Activated T-helper 1 cell treated with Interleukin-2 at 50 U/mL for 16 hours (primary cell): ENCODE measurements around the gene ARHGAP8.

Experiments
- DNase-seq: peaks from one replicate; pipeline ENCODE4 v3.0.0-alpha.2; 2020; ENCODE audit warnings: low read depth

The ARHGAP8 gene

DNA sequence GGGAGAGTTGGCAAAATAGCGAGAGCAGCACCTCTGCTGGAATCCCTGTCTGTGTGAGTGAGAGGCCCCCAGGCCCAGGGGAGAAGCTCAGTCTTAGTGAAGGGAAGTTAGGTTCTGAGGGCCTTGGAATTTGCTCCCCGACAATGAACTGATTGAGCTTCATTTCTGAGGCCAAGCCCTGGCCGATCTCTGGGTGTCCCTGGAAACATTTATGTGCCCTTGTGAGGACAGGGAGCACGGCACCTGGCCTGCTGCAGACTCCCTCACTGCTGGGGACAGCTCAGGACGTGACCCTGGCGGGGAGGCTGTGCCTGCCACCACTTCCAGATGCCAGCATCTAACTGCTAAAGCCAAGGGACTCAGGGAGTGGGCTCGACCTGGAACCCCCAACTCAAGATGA, 52.0 kb downstream of the ARHGAP8 start:
- DNase-seq = no peak

DNA sequence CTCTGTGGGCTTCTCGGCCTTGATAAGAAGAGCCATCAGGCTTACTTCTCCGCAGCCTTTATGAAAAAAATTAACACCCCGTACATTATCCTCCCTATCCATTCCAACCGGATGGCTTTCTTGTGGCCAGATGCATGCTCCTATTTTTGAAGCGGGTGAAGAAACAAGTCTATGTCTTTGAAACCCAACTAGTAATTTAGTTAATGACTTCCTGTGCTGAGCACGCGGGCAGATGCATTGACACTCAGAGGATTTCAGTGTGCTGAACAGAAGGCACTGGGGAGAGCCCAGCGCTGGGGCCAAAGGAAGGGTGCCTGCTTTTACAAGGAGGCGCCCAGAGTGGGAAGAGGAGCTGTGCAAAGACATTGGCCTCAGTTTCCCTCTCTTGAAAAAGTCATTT, 53.3 kb downstream of the ARHGAP8 start:
- DNase-seq = no peak

GRCh38 chr22:44807232-44807631, 54.9 kb downstream of the ARHGAP8 start:
- DNase-seq = no peak

- DNase-seq = no peak
These were observed 55.7 kb downstream of the ARHGAP8 start for GRCh38 chr22:44807915-44808690.

DNA sequence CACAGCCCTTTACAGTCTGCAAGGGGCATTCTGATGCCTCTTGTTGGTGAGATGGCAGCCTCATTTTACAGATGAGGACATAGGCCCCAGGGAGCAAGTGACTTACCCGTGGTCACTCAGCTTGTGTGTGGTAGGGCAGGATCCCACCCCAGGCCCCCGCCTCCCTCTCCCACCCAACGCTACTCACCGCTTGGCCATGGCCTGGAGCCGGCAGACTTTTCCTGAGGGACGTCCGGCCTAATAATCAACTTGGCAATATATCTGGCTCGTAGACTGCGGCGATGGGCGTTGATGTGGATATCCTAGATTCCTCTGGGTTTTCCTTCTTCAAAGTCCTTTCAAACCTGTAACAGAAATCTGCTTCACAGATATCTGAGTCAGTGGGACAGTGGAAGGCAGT, 57.1 kb downstream of the ARHGAP8 start:
- no peak for DNase-seq

DNA sequence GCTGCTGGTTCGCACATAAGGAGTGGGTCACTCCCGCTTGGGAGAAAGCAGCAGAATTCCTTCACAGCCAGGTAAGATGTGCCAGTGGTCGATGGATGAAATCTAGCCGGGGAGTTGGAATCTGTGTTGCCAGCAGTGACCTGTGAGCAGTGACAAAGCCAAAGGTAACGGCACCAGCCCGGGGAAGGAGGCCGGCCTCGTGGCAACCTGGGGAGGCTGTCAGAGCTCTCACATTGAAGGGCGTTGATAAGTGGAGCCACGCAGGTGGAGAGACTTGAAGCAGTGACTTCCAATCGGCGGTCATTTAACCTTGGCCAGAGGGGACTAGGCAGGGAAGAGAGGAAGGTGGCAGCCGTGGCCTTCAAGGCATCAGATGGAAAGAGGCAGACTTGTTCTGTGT, 58.8 kb downstream of the ARHGAP8 start:
- DNase-seq = no peak

DNA sequence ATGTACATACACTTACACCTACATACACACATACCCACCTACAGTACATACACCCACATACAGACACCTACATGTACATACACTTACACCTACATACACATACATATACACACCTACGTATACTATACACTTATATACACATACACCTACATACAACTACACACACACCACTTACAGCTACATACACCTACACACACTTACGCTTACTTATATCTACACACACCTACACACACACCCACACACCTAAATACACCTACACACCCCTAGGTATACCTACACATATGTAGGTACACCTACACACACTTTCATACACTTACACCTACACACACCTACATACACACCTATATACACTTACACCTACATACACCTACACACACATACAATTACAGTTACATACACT, 61.0 kb downstream of the ARHGAP8 start:
- no peak for DNase-seq

- DNase-seq = no peak
These were observed 62.1 kb downstream of the ARHGAP8 start for GRCh38 chr22:44814266-44815098.

DNA sequence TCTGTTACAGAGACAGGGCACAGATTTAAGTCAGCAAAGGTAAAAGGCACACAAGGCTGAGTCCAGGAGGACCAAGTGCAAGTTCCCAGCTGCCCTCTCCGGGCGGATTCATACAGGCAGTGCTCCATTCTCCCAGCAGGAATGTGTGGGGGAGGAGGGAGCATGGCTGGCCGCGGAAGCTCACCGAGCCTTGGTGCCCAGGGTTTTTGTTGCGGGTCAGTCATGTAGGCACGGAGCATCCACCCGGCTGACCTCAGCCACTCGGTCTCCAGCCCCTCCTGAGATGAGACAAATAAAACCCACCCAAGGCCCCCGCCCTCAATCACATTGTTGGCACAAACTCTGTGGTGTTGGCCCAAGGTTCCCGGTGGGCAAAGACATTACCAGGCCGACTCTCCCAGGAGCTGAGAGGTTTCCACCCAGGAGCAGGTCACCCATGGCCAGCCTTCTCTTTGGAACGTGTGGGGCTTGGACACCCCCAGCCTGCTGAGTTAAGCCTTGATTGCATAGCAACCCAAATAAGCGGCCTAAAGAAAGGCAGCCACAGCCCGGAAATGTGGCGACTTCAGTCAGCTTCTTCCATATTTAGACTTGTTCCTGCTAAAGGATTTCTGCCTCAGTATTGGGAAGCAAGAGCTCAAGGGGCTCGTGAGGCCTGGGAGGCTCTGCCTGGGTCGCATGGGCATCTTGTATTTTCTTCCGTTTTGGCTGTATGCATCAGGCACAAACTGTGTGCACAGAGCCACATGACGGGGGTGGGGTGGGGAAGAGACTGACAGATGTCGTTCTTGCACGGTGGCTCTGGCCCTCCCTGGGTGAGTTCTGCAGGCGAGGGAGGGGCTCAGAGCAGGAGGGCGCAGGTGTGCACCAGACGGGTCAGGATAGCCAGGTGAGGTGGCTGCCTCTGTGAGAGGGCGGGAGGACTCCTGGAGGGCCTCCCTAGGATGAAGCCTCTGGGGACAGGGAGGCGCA, 63.0 kb downstream of the ARHGAP8 start:
- no peak for DNase-seq

DNA sequence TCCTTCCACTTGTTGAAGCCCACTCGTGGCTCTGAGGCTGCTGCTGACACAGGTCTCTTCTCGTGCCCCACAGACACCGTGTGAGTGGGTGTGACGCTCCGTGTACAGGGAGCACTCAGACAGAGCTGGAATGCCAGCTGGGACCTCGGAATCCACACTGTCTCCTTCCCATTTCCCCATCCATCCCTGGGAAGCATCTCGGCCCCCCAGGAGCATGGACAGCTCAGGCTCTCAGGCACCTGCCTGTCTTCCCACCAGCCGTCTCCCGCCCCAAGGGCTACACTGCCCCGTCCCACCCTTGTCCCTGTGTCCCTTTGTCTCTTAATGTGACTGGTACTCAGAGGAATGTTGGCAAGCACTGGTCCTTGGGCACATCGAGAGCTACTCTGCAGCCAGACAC, 63.8 kb downstream of the ARHGAP8 start:
- DNase-seq = no peak

DNA sequence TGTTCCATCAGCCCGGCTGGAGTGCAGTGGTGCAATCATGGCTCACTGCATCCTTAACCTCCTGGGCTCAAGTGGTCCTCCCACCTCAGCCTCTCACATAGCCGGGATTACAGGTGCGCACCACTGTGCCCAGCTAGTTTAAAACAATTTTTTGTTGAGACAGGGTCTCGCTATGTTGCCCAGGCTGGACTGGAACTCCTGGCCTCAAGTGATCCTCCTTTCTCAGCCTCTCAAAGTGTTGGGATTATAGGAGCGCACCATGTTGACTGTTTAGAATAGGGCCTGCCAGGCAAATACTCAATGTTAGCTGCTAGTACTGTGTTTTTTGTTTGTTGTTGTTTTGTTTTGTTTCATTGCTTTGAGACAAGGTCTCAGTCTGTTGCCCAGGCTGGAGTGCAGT, 66.4 kb downstream of the ARHGAP8 start:
- no peak for DNase-seq

GRCh38 chr22:44819966-44820631, 67.7 kb downstream of the ARHGAP8 start:
- no peak for DNase-seq

GRCh38 chr22:44821741-44822475, 69.5 kb downstream of the ARHGAP8 start:
- no peak for DNase-seq

- DNase-seq = no peak
These were observed 70.2 kb downstream of the ARHGAP8 start for GRCh38 chr22:44822534-44822933.

- no peak for DNase-seq
These were observed 71.0 kb downstream of the ARHGAP8 start for GRCh38 chr22:44823396-44823795.

- no peak for DNase-seq
These were observed 71.4 kb downstream of the ARHGAP8 start for GRCh38 chr22:44823806-44824205.

GRCh38 chr22:44824271-44824670, 71.9 kb downstream of the ARHGAP8 start:
- DNase-seq = no peak

GRCh38 chr22:44825310-44826150, 73.2 kb downstream of the ARHGAP8 start:
- no peak for DNase-seq

- no peak for DNase-seq
These were observed 75.4 kb downstream of the ARHGAP8 start for GRCh38 chr22:44827666-44828190.

DNA sequence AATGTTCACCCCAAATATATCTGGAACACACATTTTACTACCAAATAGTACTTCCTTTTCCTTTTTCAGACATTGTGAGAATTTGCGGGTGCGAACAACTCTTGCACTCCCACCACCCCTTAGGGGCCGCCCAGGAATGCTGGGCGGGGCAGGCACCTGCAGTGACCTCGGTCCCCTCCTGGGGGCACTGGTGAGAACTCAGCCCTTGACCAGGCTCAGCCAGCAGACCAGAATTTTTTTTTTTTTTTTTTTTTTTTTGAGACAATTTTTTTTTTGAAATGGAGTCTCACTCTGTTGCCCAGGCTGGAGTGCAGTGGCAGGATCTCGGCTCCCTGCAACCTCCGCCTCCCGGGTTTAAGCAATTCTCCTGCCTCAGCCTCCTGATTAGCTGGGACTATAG, 75.8 kb downstream of the ARHGAP8 start:
- DNase-seq = no peak
